GM12891 (cell line): ENCODE data around the gene CCDC88C.

Source experiments
- POLR2A ChIP-seq: IDR thresholded peaks from 2 replicates; pipeline ENCODE4 v1.6.1; 2011; ENCODE audit warnings: low read depth, low read length, control low read depth
- POLR2AphosphoS5 ChIP-seq: IDR thresholded peaks from 2 replicates; pipeline ENCODE4 v1.6.1; 2011; ENCODE audit warnings: low read depth, low read length, control low read depth
- TAF1 ChIP-seq: IDR thresholded peaks from 2 replicates; pipeline ENCODE4 v1.6.1; 2011; ENCODE audit warnings: low read depth, low read length, control low read depth

DNA sequence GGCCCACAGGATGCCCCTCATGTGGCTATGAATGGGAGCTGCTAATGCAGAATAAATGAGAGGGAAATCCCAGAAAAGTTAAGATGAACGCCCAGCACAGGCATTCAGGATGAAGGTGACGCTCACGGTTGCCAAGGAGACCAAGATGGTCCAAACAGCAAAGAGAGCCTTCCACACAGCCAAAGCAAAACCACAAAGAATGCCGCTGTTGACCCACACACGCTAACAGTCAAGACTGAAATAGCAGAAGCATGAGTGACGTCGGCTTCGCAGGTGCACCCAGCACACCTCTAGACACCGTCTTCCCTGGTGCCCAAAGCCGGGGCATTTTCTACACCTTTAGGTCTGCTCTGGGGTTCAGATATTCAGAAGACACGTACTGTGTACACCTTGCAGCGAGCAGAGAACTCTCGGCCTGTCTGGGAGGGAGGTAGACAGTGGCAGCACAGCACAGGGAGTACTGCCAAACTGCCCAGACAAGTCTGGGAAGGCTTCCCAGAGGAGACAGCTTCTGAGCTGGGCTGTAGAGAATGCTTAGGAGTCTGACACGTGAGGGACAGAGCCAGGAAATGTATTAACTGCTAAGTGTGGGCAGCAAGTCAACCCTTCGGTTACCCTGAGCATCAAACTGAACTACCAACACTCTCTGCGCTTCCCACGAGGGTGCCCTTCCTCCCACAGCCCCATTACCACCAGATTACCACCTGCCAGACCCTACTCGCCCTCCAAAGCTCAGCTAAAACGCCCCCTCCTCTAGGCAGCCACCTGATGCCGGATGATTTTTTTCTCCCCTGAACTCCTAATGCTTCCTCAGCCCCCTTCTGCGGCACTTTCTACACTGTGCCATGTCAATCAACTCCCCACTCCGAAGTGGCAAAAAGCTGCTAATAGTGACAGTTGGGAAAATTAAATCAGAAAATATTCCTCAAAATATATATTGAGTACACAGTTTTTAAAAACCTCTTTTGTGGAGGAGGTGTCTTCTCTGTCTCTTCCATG lies 50.1 kb downstream of the CCDC88C start:
- TF ChIP-seq POLR2A, result peak; percentile 65
- peak; percentile 61; the same call in 1 of the 2 replicates for TF ChIP-seq POLR2AphosphoS5
- no peak for TF ChIP-seq TAF1
